NT2/D1 (cell line): ENCODE measurements around the gene PKP3.
A peak's percentile ranks its signal among the peaks of the same experiment; 100 is the strongest.

ENCODE experiments used
- DNase-seq: peaks from one replicate; pipeline ENCODE4 v3.0.0-alpha.2; 2011; ENCODE audit warnings: low read depth, low spot score
- H3K27me3 ChIP-seq: 2 replicates; pipeline ENCODE4 v1.6.0; 2011; ENCODE audit warnings: mild to moderate bottlenecking; ENCODE audit not compliant: insufficient read length, insufficient read depth
- H3K36me3 ChIP-seq: 2 replicates; pipeline ENCODE4 v1.6.1; 2011; ENCODE audit warnings: mild to moderate bottlenecking, low read length, mixed read lengths; ENCODE audit not compliant: insufficient read depth, insufficient read length
- H3K4me1 ChIP-seq: 2 replicates; pipeline ENCODE4 v1.5.1; 2011; ENCODE audit not compliant: insufficient read depth, insufficient read length
- H3K4me3 ChIP-seq: 2 replicates; pipeline ENCODE4 v1.5.1; 2011; ENCODE audit warnings: low read depth; ENCODE audit not compliant: insufficient read length
- H3K9ac ChIP-seq: 2 replicates; pipeline ENCODE4 v1.6.0; 2011; ENCODE audit warnings: low read depth; ENCODE audit not compliant: insufficient read length
- H3K9me3 ChIP-seq: 2 replicates; pipeline ENCODE4 v1.5.1; 2011; ENCODE audit warnings: mild to moderate bottlenecking, low read length; ENCODE audit not compliant: insufficient read depth
- SUZ12 ChIP-seq: IDR thresholded peaks from 2 replicates; pipeline ENCODE4 v1.6.1; 2011; ENCODE audit not compliant: insufficient read length, insufficient read depth; ENCODE audit errors: extremely low read depth
- YY1 ChIP-seq: IDR thresholded peaks from 2 replicates; pipeline ENCODE4 v1.6.1; 2011; ENCODE audit not compliant: insufficient read length, insufficient read depth
- ZNF274 ChIP-seq: IDR thresholded peaks from 2 replicates; pipeline ENCODE4 v1.6.1; 2011; ENCODE audit warnings: mild to moderate bottlenecking, low read depth, low read length

PKP3 gene

DNA sequence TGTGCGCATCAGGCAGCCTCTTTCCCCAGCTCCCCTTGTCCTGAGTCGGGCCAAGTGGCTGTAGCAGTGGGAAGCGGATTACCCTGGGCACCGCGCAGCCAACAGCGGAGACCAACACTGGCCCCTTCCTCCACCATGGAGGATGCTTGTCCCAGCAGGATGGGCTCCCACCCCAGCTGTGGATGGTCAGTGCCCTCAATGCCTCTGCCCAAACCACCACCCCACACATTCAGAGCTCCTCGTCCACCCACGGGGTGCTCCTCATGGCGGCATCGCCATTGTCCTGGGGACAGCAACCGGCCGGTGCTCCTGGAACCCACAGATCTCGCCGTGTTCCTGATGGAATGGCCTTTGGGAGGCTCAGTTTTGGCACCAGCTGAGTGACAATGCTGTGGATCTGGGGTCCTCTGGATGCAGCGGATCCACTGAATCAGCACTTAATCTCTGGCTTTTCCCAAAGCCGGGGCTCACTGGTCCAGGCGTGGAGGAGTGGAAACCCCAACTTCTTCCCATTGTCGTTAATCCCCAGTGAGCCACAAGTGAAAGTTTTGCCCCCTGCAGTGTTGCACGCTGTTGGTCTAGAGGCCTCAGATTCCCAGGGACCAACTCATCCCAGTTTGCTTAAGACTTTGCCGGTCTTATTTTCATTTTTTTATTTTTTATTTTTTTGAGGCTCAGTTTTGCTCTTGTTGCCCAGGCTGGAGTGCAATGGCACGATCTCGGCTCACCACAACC is 28.9 kb upstream of the PKP3 start:
- Histone ChIP-seq H3K27me3 (peaks cover 10% of the 10 kb centered on the region), H3K9me3 (peaks cover 27% of the 10 kb centered on the region), H3K4me3 (no peak overlapping the region), H3K4me1 (peaks cover 13% of the 10 kb centered on the region), H3K9ac (no peak overlapping the region), H3K36me3 (no peaks in the 10 kb centered on the region)
- no peak for DNase-seq
- TF ChIP-seq YY1 (no peak), ZNF274 (no peak), SUZ12 (no peak)

DNA sequence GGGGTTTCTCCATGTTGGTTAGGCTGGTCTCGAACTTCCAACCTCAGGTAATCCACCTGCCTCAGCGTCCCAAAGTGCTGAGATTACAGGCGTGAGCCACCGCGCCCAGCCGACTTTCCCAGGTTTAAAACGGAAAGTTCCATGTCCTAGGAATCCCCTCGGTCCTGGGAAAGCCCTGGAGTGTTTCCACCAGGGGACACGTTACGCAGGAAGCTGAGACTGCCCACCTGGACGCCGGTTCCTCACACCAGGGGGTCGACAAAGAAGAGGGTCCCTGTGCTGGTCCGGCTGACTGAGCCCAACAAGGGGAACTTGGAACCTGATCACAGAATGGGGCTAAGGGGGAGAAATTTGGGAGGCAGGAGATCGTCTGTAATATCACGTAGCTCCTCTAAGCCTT is 28.2 kb upstream of the PKP3 start:
- Histone ChIP-seq H3K36me3 (no peaks in the 10 kb centered on the region), H3K4me1 (peaks cover 19% of the 10 kb centered on the region), H3K9me3 (peaks cover 21% of the 10 kb centered on the region)

DNA sequence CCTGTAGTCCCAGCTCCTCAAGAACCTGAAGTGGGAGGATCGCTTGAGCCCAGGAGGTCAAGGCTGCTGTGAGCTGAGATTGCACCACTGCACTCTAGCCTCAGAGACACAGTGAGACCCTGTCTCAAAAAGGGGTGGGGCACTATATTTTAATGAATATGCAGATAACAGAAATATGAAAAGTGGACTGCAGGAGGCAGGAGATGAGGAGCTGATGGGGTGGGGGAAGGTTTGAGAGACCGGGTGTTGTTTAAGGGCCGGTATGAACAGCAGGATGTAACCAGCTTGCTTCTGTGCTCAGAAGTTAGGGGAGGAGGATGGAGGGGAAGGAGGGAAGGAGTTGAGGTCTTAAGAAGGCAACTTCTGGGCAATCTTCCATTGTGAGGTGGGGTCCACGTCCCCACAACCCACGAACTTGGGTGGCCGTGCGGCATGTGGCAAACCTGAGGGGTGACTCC is 26.0 kb upstream of the PKP3 start:
- Histone ChIP-seq H3K36me3 (peaks cover 10% of the 10 kb centered on the region), H3K27me3 (peaks cover 7% of the 10 kb centered on the region), H3K9me3 (peaks cover 5% of the 10 kb centered on the region; the same call in 1 of the 2 replicates), H3K4me3 (no peak overlapping the region), H3K9ac (peak overlapping the region; percentile 70), H3K4me1 (peaks cover 28% of the 10 kb centered on the region)
- DNase-seq: no peak
- TF ChIP-seq ZNF274 (no peak), SUZ12 (no peak), YY1 (no peak)

More for the DNA sequence above, 28.2 kb upstream of the PKP3 start:
- TF ChIP-seq ZNF274: no peak
- no peak for TF ChIP-seq SUZ12
- no peak for TF ChIP-seq YY1
- Histone ChIP-seq H3K4me3 (no peak overlapping the region), H3K9ac (no peak overlapping the region), H3K27me3 (peaks cover 7% of the 10 kb centered on the region)
- no peak for DNase-seq

DNA sequence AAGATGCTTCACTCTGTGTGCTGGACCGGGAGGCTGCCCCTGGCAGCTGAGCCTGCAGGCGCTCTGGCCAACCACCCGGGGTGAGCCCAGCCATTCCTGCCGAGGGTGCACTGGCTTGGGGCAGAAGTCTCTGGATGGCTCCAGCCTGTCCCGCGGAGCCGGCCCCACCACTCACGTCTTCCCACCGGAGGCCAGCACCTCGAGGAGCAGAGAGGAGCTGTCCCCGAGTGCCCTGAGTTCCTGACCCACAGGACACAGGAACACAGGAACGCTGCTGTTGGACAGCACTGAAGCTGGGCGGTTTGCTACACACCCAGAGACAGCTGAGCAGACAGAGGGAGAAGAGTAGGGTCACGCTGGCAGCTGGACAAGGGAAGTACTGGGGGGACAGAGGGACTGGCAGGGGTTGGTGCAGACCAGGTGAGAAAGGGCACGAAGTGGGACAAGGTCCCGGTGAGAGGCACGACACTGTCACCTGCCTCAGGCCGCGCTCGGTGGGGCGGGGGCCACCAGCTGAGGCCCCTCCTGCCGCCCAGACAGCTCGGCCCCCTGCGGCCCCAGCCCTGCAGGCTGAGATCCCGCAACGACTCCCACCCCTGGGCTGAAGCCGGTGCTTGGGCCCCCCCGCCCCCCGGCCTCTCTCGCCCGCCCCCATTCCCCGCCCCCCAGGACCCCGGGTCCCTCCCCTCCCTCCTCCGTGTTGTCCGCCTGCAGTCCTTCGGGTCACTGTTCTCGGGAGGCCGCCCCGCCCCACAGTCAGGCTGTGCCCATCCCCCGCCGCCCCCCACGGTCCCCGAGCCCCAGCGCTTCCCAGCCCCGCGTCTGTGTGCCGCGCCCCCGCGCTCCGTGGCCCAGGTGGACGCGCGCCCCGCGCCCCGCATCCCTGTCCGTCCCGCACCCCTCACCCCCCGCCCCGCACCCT is 25.3 kb upstream of the PKP3 start:
- H3K36me3 ChIP-seq: peaks cover 16% of the 10 kb centered on the region
- no peak for DNase-seq
- H3K9me3 ChIP-seq: peaks cover 5% of the 10 kb centered on the region; the same call in 1 of the 2 replicates
- TF ChIP-seq ZNF274 (no peak), SUZ12 (no peak), YY1 (no peak)
- H3K4me1 ChIP-seq: peaks cover 32% of the 10 kb centered on the region
- H3K4me3 ChIP-seq: peak overlapping the region; percentile 44
- peaks cover 7% of the 10 kb centered on the region for H3K27me3 ChIP-seq
- H3K9ac ChIP-seq: peak overlapping the region; percentile 70

DNA sequence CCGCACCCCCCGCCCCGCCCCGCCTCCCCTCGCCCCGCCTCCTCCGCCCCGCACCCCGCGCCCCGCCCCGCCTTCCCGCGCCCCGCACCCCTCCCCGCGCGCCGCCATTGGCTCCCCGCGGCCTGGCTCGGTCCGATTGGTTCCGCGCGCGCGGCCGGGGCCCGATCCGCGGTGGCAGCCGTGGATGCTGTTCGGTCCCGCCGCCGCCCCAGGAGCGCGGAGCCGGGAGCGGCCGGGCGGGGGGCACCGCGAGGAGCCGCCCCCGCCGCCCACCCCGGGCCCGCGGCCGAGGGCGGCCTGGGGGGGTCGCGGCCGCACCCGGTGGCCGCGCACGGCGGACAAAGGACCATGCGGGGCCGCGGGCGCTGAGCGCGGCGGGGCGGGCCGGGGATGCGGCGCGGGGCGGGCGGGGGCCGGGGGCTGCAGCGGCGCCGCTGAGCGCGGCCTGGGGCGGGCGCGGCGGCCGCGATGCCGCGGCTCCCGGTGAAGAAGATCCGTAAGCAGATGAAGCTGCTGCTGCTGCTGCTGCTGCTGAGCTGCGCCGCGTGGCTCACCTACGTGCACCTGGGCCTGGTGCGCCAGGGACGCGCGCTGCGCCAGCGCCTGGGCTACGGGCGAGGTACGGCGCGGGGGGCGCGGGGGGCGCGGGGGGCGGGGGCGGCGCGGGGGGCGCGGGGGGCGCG is 24.5 kb upstream of the PKP3 start, which contains the start of gene B4GALNT4:
Gene B4GALNT4, plus strand, starts transcription at position 164 of the 683 bp plus-strand sequence. Its CDS starts 305 bp downstream, at position 469.
- H3K9ac ChIP-seq: peak within 1 kb of the TSS; percentile 82
- DNase-seq: no peak
- H3K36me3 ChIP-seq: peaks cover 17% of the 10 kb centered on the region
- H3K4me1 ChIP-seq: peaks cover 37% of the 10 kb centered on the region
- H3K4me3 ChIP-seq: peak within 1 kb of the TSS; percentile 71
- TF ChIP-seq SUZ12 (no peak), ZNF274 (no peak), YY1 (no peak)
- H3K9me3 ChIP-seq: no peaks in the 10 kb centered on the region; the same call in 1 of the 2 replicates
- H3K27me3 ChIP-seq: peaks cover 7% of the 10 kb centered on the region

DNA sequence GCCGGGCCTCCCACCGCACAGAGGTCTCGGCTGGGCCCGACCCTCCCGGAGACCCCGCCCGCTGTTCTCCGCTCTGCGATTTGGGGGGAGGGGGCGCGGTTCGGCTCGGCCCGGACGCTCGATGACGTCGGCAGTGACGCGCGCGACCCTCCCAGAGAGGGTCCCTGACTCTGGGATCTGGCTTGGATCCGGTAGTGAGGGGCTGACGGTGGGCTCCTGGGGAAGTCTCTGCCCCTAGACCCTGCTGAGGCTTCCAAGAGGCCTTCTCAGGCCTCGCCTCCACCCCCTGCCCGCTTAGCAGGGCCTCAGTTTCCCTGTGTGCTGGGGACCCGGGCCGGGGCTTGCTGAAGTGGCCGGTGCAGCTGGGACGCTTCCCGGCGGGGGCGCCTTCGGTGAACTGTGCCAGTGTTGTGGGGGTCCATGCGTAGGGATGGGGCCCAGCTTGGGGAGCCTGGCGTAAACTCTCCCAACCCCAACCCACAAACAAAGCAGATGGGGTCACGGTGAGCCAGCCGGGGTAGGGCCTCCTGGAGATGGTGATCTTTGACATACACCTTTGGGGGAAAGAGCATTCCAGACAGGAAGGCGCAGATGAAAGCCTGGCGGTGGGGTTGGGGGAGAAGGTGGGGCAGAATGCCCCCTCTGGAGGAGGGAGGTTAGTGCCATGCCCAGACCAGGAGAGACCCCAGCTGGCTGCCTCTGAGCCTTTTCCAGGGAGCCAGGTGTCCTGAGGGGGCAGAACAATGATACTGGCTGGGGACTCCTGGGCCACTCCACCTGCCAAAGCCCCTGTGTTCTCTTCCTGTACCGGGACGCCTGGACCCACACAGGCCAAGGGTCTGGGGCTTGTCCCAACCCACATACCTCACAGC is 23.7 kb upstream of the PKP3 start:
- peak overlapping the region; percentile 82 for H3K9ac ChIP-seq
- DNase-seq: no peak
- H3K4me1 ChIP-seq: peaks cover 37% of the 10 kb centered on the region
- peaks cover 17% of the 10 kb centered on the region for H3K36me3 ChIP-seq
- H3K27me3 ChIP-seq: peaks cover 7% of the 10 kb centered on the region
- H3K9me3 ChIP-seq: no peaks in the 10 kb centered on the region; the same call in 1 of the 2 replicates
- TF ChIP-seq ZNF274 (no peak), SUZ12 (no peak), YY1 (no peak)
- H3K4me3 ChIP-seq: peak overlapping the region; percentile 71
